Measurements from ENCODE around the gene ENTHD1. TPM values are rescaled to one million over a fixed set of nuclear protein-coding genes. Genes with fewer than 3 reads are reported as not detected.

The ENTHD1 gene
- total and polyA plus RNA-seq, 2 of the 4 experiments (the other 2 are of a cell fraction), result not detected

DNA sequence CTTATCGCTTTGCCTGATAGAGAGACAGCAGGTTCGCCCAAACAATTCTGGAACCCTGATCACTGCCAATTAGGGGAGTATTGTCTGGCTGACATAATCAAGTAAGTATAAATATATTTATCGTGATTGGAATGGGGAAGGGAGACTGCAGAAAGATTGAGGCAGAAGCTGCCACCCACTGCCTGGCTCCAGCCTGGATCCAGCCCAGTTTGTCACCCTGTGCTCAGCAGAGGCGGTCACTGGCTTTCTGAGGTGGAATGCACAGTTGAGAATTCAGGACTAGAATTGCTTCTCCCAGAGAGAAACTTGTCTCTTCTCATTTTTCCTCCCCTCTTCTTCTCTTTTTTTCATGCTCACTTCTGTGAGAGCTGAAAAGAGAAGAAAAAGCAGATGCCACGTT is 33.2 kb upstream of the ENTHD1 start (continued):
- TF ChIP-seq RCOR1 (IDR thresholded peaks at IDR 0.05; ENCODE audit: insufficient replicate concordance, low read length) (no peak), POLR2A (IDR thresholded peaks at IDR 0.05; ENCODE audit: low read depth, low read length) (no peak), FOS (IDR thresholded peaks at IDR 0.05; ENCODE audit: low read depth, low read length) (no peak), NFE2L2 (IDR thresholded peaks at IDR 0.05; ENCODE audit: low read depth, low read length) (no peak)

DNA sequence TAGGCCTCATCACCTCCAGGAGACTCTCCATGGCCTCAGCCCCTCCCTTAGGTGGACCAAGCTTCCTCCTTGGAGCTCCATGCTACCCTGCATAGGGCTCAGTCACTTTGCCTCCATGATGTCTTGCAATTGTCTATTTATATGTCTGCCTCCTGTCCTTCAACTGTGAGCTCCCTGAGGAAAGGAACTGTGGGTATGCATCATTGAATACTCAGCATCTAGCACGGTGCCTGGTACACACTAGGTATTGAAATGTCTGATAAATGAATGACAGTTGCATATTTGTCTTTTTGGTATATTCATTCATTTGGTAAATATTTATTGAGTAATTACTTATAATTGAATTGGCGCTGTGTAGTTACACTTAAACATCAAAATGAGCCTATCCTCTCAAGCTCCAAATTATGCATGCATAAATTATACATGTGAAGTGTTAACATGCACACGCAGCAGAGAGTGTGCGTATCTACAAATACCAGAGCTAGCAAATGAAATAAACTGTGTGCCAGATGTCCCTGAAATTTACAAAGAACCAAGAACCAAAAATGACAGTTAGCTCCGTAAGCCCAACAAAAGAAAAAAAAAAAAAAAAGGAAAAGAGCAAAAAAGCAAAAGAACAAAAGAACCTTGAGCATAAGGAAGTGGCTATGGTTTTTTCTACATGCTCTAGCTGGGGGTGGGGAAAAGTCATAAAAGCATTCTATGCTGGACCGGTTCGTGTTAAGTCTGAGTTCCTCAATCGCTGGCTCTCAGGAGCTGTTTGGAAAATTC is 32.5 kb upstream of the ENTHD1 start:
- WGBS, 2 experiments (ENCODE audit: extremely low coverage in 2 of 2, insufficient read length in 1 of 2), result 53% methylated on average over 3 of the region's 8 CpGs; no CpG with 5 or more reads in 1 of the 2 experiments
- no peaks in the 10 kb centered on the region for H3K79me1 ChIP-seq (ENCODE audit: low read depth in 1 of 2, low read length in 2 of 2)
- H4K20me1 ChIP-seq (ENCODE audit: insufficient read depth, low read length), result no peaks in the 10 kb centered on the region
- H2BK120ac ChIP-seq (ENCODE audit: low read depth, low read length), result no peak overlapping the region
- H2AK5ac ChIP-seq (ENCODE audit: low read depth, low read length), result no peak overlapping the region
- DNase-seq (no peak), ATAC-seq (ENCODE audit: low read depth) (no peak)
- no TSS peak for BruUV-seq (replicated peaks)
- no peak for TF ChIP-seq RCOR1 (IDR thresholded peaks at IDR 0.05; ENCODE audit: insufficient replicate concordance, low read length)
- no peak overlapping the region for H3K4me3 ChIP-seq (ENCODE audit: insufficient read depth, low read depth, low read length)
- no peak overlapping the region for H3K23ac ChIP-seq (ENCODE audit: low read depth, low read length)
- no peak overlapping the region for H3K56ac ChIP-seq (ENCODE audit: extremely low read depth, insufficient read depth, low read length)
- H4K8ac ChIP-seq (ENCODE audit: low read depth in 2 of 2, low read length in 2 of 2), result no peak overlapping the region
- no peaks in the 10 kb centered on the region; the same call in 1 of the 2 replicates for H3K9me1 ChIP-seq (ENCODE audit: insufficient read depth, low read length)
- no peak overlapping the region for H2BK5ac ChIP-seq (ENCODE audit: low read depth, low read length, poor library complexity, severe bottlenecking)
- H2BK15ac ChIP-seq (ENCODE audit: low read depth, low read length), result no peak overlapping the region
- no peaks in the 10 kb centered on the region for H3K36me3 ChIP-seq (ENCODE audit: control insufficient read depth, insufficient read depth, low read length)
- ChIA-PET CTCF (interaction anchor here (0.5 kb wide), 1 partner anchor 369 kb away, joined by 3 read pairs; no protein-coding TSS in a partner anchor), POLR2A (ENCODE audit: unreplicated experiment) (no interaction called here)
- intact Hi-C loops (cut with micrococcal nuclease), result no loop called here
- no peak overlapping the region for H3K14ac ChIP-seq (replicated peaks; ENCODE audit: low read depth, low read length)
- no peaks in the 10 kb centered on the region; the same call in 1 of the 2 replicates for H3K4me1 ChIP-seq (ENCODE audit: control insufficient read depth, insufficient read depth, low read length)
- H2AK9ac ChIP-seq (replicated peaks; ENCODE audit: low read depth, low read length, poor library complexity), result no peak overlapping the region
- no peak overlapping the region for H3K18ac ChIP-seq (ENCODE audit: low read depth, low read length)
- dilution Hi-C loops (cut with HindIII; ENCODE audit: low sequenced_read_pairs, unreplicated experiment), result no loop called here
- in situ Hi-C loops (cut with MboI; ENCODE audit: low sequenced_read_pairs), result no loop called here
- H2BK20ac ChIP-seq (ENCODE audit: low read depth, low read length), result no peak overlapping the region
- no peaks in the 10 kb centered on the region for H3K9me3 ChIP-seq (ENCODE audit: control insufficient read depth, insufficient read depth, low read length)
- no peak overlapping the region for H3K27ac ChIP-seq (ENCODE audit: insufficient read depth, low read length)
- no peak overlapping the region for H4K91ac ChIP-seq (ENCODE audit: insufficient read depth, low read depth, low read length)
- no peak overlapping the region for H4K5ac ChIP-seq (ENCODE audit: low read depth, low read length)
- H3K9ac ChIP-seq (ENCODE audit: low read depth, low read length), result no peak overlapping the region
- no peak overlapping the region for H3K4ac ChIP-seq (ENCODE audit: low read depth, low read length)
- H2AFZ ChIP-seq (replicated peaks; ENCODE audit: low read length, poor library complexity), result no peak overlapping the region
- peaks cover 69% of the 10 kb centered on the region for H3K27me3 ChIP-seq (ENCODE audit: control insufficient read depth, insufficient read depth, low read length)
- no peak overlapping the region for H3K4me2 ChIP-seq (ENCODE audit: low read depth, low read length)
